Urinary bladder (tissue), 4 donors: ENCODE data around the gene PODXL2. TPM values are rescaled to one million over a fixed set of nuclear protein-coding genes. Genes with fewer than 3 reads are reported as not detected.

Source experiments
- DNase-seq: peaks from one replicate; pipeline ENCODE4 v3.0.0-alpha.2; 2015; ENCODE audit errors: extremely low spot score
- H3K27ac ChIP-seq: one replicate; pipeline ENCODE4 v1.5.1; 2013; ENCODE audit warnings: low read depth, mild to moderate bottlenecking, moderate library complexity
- H3K36me3 ChIP-seq: one replicate; pipeline ENCODE4 v1.6.1; 2013; ENCODE audit warnings: mild to moderate bottlenecking, moderate library complexity; ENCODE audit not compliant: insufficient read depth
- H3K4me1 ChIP-seq: one replicate; pipeline ENCODE4 v1.6.1; 2013; ENCODE audit warnings: mild to moderate bottlenecking, moderate library complexity; ENCODE audit not compliant: insufficient read depth
- H3K4me3 ChIP-seq: one replicate; pipeline ENCODE4 v1.5.1; 2013; ENCODE audit warnings: low read depth, low read length
- WGBS: extraction: QIAGEN DNeasy Blood & Tissue Kit; methylation state at CpG from one replicate; pipeline ENCODE4 v1.1.7; 2013; 5-methylcytosine and 5-hydroxymethylcytosine counted together
- polyA plus RNA-seq: library from polyadenylated mRNA; stranded (reverse); fragments of 200-250 nt; gene quantifications from one replicate; pipeline ENCODE4 v1.2.3, GENCODE V29; 2013
- total RNA-seq: library from RNA; depleted of rRNA; stranded (reverse); fragments of >200 nt; gene quantifications from one replicate; pipeline ENCODE4 v1.2.3, GENCODE V29; 2014
- donor health status: healthy with polysubstance abuse.
- donor health status: healthy.

Gene PODXL2
- total and polyA plus RNA-seq, 2 donors = 4.2 to 5.5 TPM

GRCh38 chr3:127707851-127708411, 78.9 kb downstream of the PODXL2 start:
- H3K27ac ChIP-seq = no peak overlapping the region
- H3K4me1 ChIP-seq = no peaks in the 10 kb centered on the region
- no peak for DNase-seq
- no peaks in the 10 kb centered on the region for H3K36me3 ChIP-seq
- WGBS = 35% methylated on average over 13 of the region's 13 CpGs
- H3K4me3 ChIP-seq = no peak overlapping the region

GRCh38 chr3:127708837-127709236, 79.9 kb downstream of the PODXL2 start:
- H3K4me3 ChIP-seq = no peak overlapping the region
- 88% methylated on average over 2 of the region's 2 CpGs for WGBS
- no peaks in the 10 kb centered on the region for H3K36me3 ChIP-seq
- no peak for DNase-seq
- no peak overlapping the region for H3K27ac ChIP-seq
- H3K4me1 ChIP-seq = no peaks in the 10 kb centered on the region

- WGBS = 67% methylated on average over 3 of the region's 3 CpGs
- H3K36me3 ChIP-seq = no peaks in the 10 kb centered on the region
- H3K4me3 ChIP-seq = no peak overlapping the region
- H3K27ac ChIP-seq = no peak overlapping the region
- DNase-seq = no peak
- H3K4me1 ChIP-seq = no peaks in the 10 kb centered on the region
These were observed 80.5 kb downstream of the PODXL2 start for GRCh38 chr3:127709320-127710060.

- Histone ChIP-seq H3K36me3 (no peaks in the 10 kb centered on the region), H3K27ac (no peak overlapping the region), H3K4me3 (no peak overlapping the region), H3K4me1 (no peaks in the 10 kb centered on the region)
- no peak for DNase-seq
- 75% methylated on average over 18 of the region's 18 CpGs for WGBS
These were observed 81.4 kb downstream of the PODXL2 start for GRCh38 chr3:127710155-127710941.

- WGBS = 81% methylated on average over 14 of the region's 14 CpGs
- Histone ChIP-seq H3K27ac (no peak overlapping the region), H3K36me3 (no peaks in the 10 kb centered on the region), H3K4me1 (no peaks in the 10 kb centered on the region), H3K4me3 (no peak overlapping the region)
- DNase-seq = no peak
These were observed 82.2 kb downstream of the PODXL2 start for GRCh38 chr3:127711021-127711695.

- 91% methylated on average over 14 of the region's 14 CpGs for WGBS
- H3K36me3 ChIP-seq = no peaks in the 10 kb centered on the region
- no peak overlapping the region for H3K27ac ChIP-seq
- H3K4me1 ChIP-seq = no peaks in the 10 kb centered on the region
- no peak for DNase-seq
- H3K4me3 ChIP-seq = no peak overlapping the region
These were observed 82.9 kb downstream of the PODXL2 start for GRCh38 chr3:127711896-127712295.

- DNase-seq = no peak
- 82% methylated on average over 9 of the region's 9 CpGs for WGBS
- H3K4me1 ChIP-seq = no peaks in the 10 kb centered on the region
- no peaks in the 10 kb centered on the region for H3K36me3 ChIP-seq
- no peak overlapping the region for H3K4me3 ChIP-seq
- H3K27ac ChIP-seq = no peak overlapping the region
These were observed 83.5 kb downstream of the PODXL2 start for GRCh38 chr3:127712461-127712860.

- no peak overlapping the region for H3K27ac ChIP-seq
- no peaks in the 10 kb centered on the region for H3K4me1 ChIP-seq
- 78% methylated on average over 9 of the region's 9 CpGs for WGBS
- no peak overlapping the region for H3K4me3 ChIP-seq
- H3K36me3 ChIP-seq = no peaks in the 10 kb centered on the region
- DNase-seq = no peak
These were observed 84.1 kb downstream of the PODXL2 start for GRCh38 chr3:127712881-127713771.

GRCh38 chr3:127714125-127714571, 85.2 kb downstream of the PODXL2 start:
- no peak overlapping the region for H3K27ac ChIP-seq
- no peaks in the 10 kb centered on the region for H3K36me3 ChIP-seq
- DNase-seq = no peak
- WGBS = 81% methylated on average over 10 of the region's 10 CpGs
- H3K4me1 ChIP-seq = no peaks in the 10 kb centered on the region
- H3K4me3 ChIP-seq = no peak overlapping the region

- no peak for DNase-seq
- WGBS = 96% methylated on average over 5 of the region's 5 CpGs
- Histone ChIP-seq H3K36me3 (no peaks in the 10 kb centered on the region), H3K27ac (no peak overlapping the region), H3K4me1 (no peaks in the 10 kb centered on the region), H3K4me3 (no peak overlapping the region)
These were observed 85.9 kb downstream of the PODXL2 start for GRCh38 chr3:127714866-127715265.

GRCh38 chr3:127715532-127715931, 86.5 kb downstream of the PODXL2 start:
- Histone ChIP-seq H3K36me3 (no peaks in the 10 kb centered on the region), H3K27ac (no peak overlapping the region), H3K4me1 (no peaks in the 10 kb centered on the region), H3K4me3 (no peak overlapping the region)
- no peak for DNase-seq
- 71% methylated on average over 8 of the region's 8 CpGs for WGBS

- no peak for DNase-seq
- H3K27ac ChIP-seq = no peak overlapping the region
- H3K4me1 ChIP-seq = no peaks in the 10 kb centered on the region
- WGBS = 98% methylated on average over 6 of the region's 6 CpGs
- no peaks in the 10 kb centered on the region for H3K36me3 ChIP-seq
- H3K4me3 ChIP-seq = no peak overlapping the region
These were observed 87.4 kb downstream of the PODXL2 start for GRCh38 chr3:127716384-127716783.
